Measurements from ENCODE around the gene SRA1. TPM values are rescaled to one million over a fixed set of nuclear protein-coding genes. Genes with fewer than 3 reads are reported as not detected.

The SRA1 gene
- total RNA-seq, 1 donor from 2014 or later = 42.1 TPM

- Histone ChIP-seq H3K36me3 (ENCODE audit: control insufficient read depth, insufficient read depth, low read length) (no peaks in the 10 kb centered on the region), H3K27me3 (ENCODE audit: control insufficient read depth, insufficient read depth, low read length) (no peaks in the 10 kb centered on the region), H3K4me3 (ENCODE audit: low read depth, low read length) (no peak overlapping the region)
- no peak for TF ChIP-seq CTCF (IDR thresholded peaks at IDR 0.05; ENCODE audit: insufficient read depth, low read length, poor library complexity, severe bottlenecking)
- no peak for DNase-seq (ENCODE audit: low read depth)
These were observed 14.3 kb downstream of the SRA1 start for GRCh38 chr5:140542972-140543371.

GRCh38 chr5:140540227-140540626 is 17.0 kb downstream of the SRA1 start:
- no peaks in the 10 kb centered on the region for H3K27me3 ChIP-seq (ENCODE audit: control insufficient read depth, insufficient read depth, low read length)
- TF ChIP-seq CTCF (IDR thresholded peaks at IDR 0.05; ENCODE audit: insufficient read depth, low read length, poor library complexity, severe bottlenecking) = no peak
- DNase-seq (ENCODE audit: low read depth) = no peak
- H3K4me3 ChIP-seq (ENCODE audit: low read depth, low read length) = no peak overlapping the region
- H3K36me3 ChIP-seq (ENCODE audit: control insufficient read depth, insufficient read depth, low read length) = no peaks in the 10 kb centered on the region

GRCh38 chr5:140524003-140524402 is 33.3 kb downstream of the SRA1 start:
- TF ChIP-seq CTCF (IDR thresholded peaks at IDR 0.05; ENCODE audit: insufficient read depth, low read length, poor library complexity, severe bottlenecking) = no peak
- no peaks in the 10 kb centered on the region for H3K36me3 ChIP-seq (ENCODE audit: control insufficient read depth, insufficient read depth, low read length)
- H3K27me3 ChIP-seq (ENCODE audit: control insufficient read depth, insufficient read depth, low read length) = no peaks in the 10 kb centered on the region
- no peak overlapping the region for H3K4me3 ChIP-seq (ENCODE audit: low read depth, low read length)
- DNase-seq (ENCODE audit: low read depth) = no peak

GRCh38 chr5:140513124-140513523 is 44.1 kb downstream of the SRA1 start:
- TF ChIP-seq CTCF (IDR thresholded peaks at IDR 0.05; ENCODE audit: insufficient read depth, low read length, poor library complexity, severe bottlenecking) = no peak
- no peak overlapping the region for H3K4me3 ChIP-seq (ENCODE audit: low read depth, low read length)
- H3K36me3 ChIP-seq (ENCODE audit: control insufficient read depth, insufficient read depth, low read length) = peaks cover 1% of the 10 kb centered on the region
- no peak for DNase-seq (ENCODE audit: low read depth)
- no peaks in the 10 kb centered on the region for H3K27me3 ChIP-seq (ENCODE audit: control insufficient read depth, insufficient read depth, low read length)

- Histone ChIP-seq H3K36me3 (ENCODE audit: control insufficient read depth, insufficient read depth, low read length) (peaks cover 3% of the 10 kb centered on the region), H3K27me3 (ENCODE audit: control insufficient read depth, insufficient read depth, low read length) (no peaks in the 10 kb centered on the region), H3K4me3 (ENCODE audit: low read depth, low read length) (no peak overlapping the region)
- DNase-seq (ENCODE audit: low read depth) = no peak
- TF ChIP-seq CTCF (IDR thresholded peaks at IDR 0.05; ENCODE audit: insufficient read depth, low read length, poor library complexity, severe bottlenecking) = no peak
These were observed 47.4 kb downstream of the SRA1 start for GRCh38 chr5:140509898-140510297.

- peaks cover 1% of the 10 kb centered on the region for H3K36me3 ChIP-seq (ENCODE audit: control insufficient read depth, insufficient read depth, low read length)
- no peak overlapping the region for H3K4me3 ChIP-seq (ENCODE audit: low read depth, low read length)
- no peaks in the 10 kb centered on the region for H3K27me3 ChIP-seq (ENCODE audit: control insufficient read depth, insufficient read depth, low read length)
- no peak for TF ChIP-seq CTCF (IDR thresholded peaks at IDR 0.05; ENCODE audit: insufficient read depth, low read length, poor library complexity, severe bottlenecking)
- no peak for DNase-seq (ENCODE audit: low read depth)
These were observed 54.4 kb downstream of the SRA1 start for GRCh38 chr5:140502834-140503233.

Measured in kidney epithelial cell (primary cell).